IMR-90 (cell line): ENCODE results near the gene XRN2. TPM values are rescaled to one million over a fixed set of nuclear protein-coding genes. Genes with fewer than 3 reads are reported as not detected.

ENCODE experiments used
- ATAC-seq: fragments of 200-7000 bp; cut with Tn5 transposase; 2 replicates; pipeline ENCODE4 v1.9.1; 2020; ENCODE audit warnings: low read depth, mild to moderate bottlenecking, moderate library complexity
- BruUV-seq: library from RNA; stranded (reverse); fragments of 400-500 nt; replicated peaks from 2 replicates; lab custom pipeline; 2021; lab: Mats Ljungman, UMichigan
- CTCF ChIA-PET: fragments of 300-600 bp; formaldehyde crosslinking; extraction: SDS; loops from one replicate; lab custom pipeline; 2021; ENCODE audit warnings: antibody characterized with exemption; lab: Yijun Ruan, JAX
- POLR2A ChIA-PET: fragments of 300-600 bp; sonication (Branson Sonifier 250); formaldehyde crosslinking; loops from one replicate; lab custom pipeline; 2022; ENCODE audit warnings: antibody characterized with exemption; ENCODE audit not compliant: unreplicated experiment; lab: Charles Lee
- DNase-seq: peaks from one replicate; pipeline ENCODE4 v3.0.0; 2013
- H2AFZ ChIP-seq: replicated peaks from 2 replicates; pipeline ENCODE3; 2013; ENCODE audit warnings: low read length, mild to moderate bottlenecking; ENCODE audit not compliant: poor library complexity
- H2AK5ac ChIP-seq: 2 replicates; pipeline ENCODE4 v1.6.1; 2013; ENCODE audit warnings: low read depth, low read length, inconsistent platforms
- H2AK9ac ChIP-seq: replicated peaks from 2 replicates; pipeline ENCODE3; 2013; ENCODE audit warnings: mild to moderate bottlenecking, low read depth, low read length, moderate library complexity; ENCODE audit not compliant: poor library complexity
- H2BK120ac ChIP-seq: 2 replicates; pipeline ENCODE4 v1.6.1; 2013; ENCODE audit warnings: low read depth, low read length, inconsistent platforms
- H2BK15ac ChIP-seq: 3 replicates; pipeline ENCODE4 v1.6.1; 2013; ENCODE audit warnings: low read depth, low read length, inconsistent platforms
- H2BK20ac ChIP-seq: 2 replicates; pipeline ENCODE4 v1.6.1; 2013; ENCODE audit warnings: low read depth, mild to moderate bottlenecking, inconsistent platforms, low read length, moderate library complexity
- H2BK5ac ChIP-seq: 2 replicates; pipeline ENCODE4 v1.6.1; 2013; ENCODE audit warnings: mild to moderate bottlenecking, low read depth, low read length, inconsistent platforms; ENCODE audit not compliant: poor library complexity, severe bottlenecking
- H3K14ac ChIP-seq: replicated peaks from 2 replicates; pipeline ENCODE4 v1.6.1; 2013; ENCODE audit warnings: low read depth, low read length, inconsistent platforms
- H3K18ac ChIP-seq: 2 replicates; pipeline ENCODE4 v1.6.1; 2013; ENCODE audit warnings: low read depth, low read length, control low read depth
- H3K23ac ChIP-seq: 2 replicates; pipeline ENCODE4 v1.6.1; 2013; ENCODE audit warnings: low read depth, low read length, inconsistent platforms
- H3K27ac ChIP-seq: 2 replicates; pipeline ENCODE4 v1.5.1; 2013; ENCODE audit warnings: mild to moderate bottlenecking, control low read depth, low read length; ENCODE audit not compliant: insufficient read depth
- H3K27me3 ChIP-seq: 2 replicates; pipeline ENCODE4 v1.6.1; 2013; ENCODE audit warnings: low read length; ENCODE audit not compliant: control insufficient read depth, insufficient read depth
- H3K36me3 ChIP-seq: 2 replicates; pipeline ENCODE4 v1.6.1; 2013; ENCODE audit warnings: low read length, mixed read lengths; ENCODE audit not compliant: control insufficient read depth, insufficient read depth
- H3K4ac ChIP-seq: 2 replicates; pipeline ENCODE4 v1.6.1; 2013; ENCODE audit warnings: low read depth, low read length, inconsistent platforms
- H3K4me1 ChIP-seq: 2 replicates; pipeline ENCODE4 v1.6.1; 2013; ENCODE audit warnings: low read length, mixed read lengths; ENCODE audit not compliant: control insufficient read depth, insufficient read depth
- H3K4me2 ChIP-seq: 2 replicates; pipeline ENCODE4 v1.6.1; 2013; ENCODE audit warnings: low read depth, mild to moderate bottlenecking, control low read depth, low read length, moderate library complexity
- H3K4me3 ChIP-seq: 2 replicates; pipeline ENCODE4 v1.5.1; 2013; ENCODE audit warnings: low read depth, mild to moderate bottlenecking, control low read depth, low read length, moderate library complexity; ENCODE audit not compliant: insufficient read depth
- H3K56ac ChIP-seq: 2 replicates; pipeline ENCODE4 v1.6.1; 2013; ENCODE audit warnings: low read length, inconsistent platforms; ENCODE audit not compliant: insufficient read depth; ENCODE audit errors: extremely low read depth
- H3K79me1 ChIP-seq, 2 experiments: 2 replicates each; pipeline ENCODE4 v1.6.1; 2013; ENCODE audit warnings: low read length in 2 of 2, inconsistent platforms in 1 of 2, low read depth in 1 of 2
- H3K9ac ChIP-seq: 2 replicates; pipeline ENCODE4 v1.6.1; 2013; ENCODE audit warnings: low read depth, low read length, control low read depth
- H3K9me1 ChIP-seq: 2 replicates; pipeline ENCODE4 v1.6.1; 2013; ENCODE audit warnings: low read length, inconsistent platforms; ENCODE audit not compliant: insufficient read depth
- H3K9me3 ChIP-seq: 2 replicates; pipeline ENCODE4 v1.6.1; 2013; ENCODE audit warnings: low read length; ENCODE audit not compliant: control insufficient read depth, insufficient read depth
- H4K20me1 ChIP-seq: 2 replicates; pipeline ENCODE4 v1.6.1; 2013; ENCODE audit warnings: low read length, inconsistent platforms; ENCODE audit not compliant: insufficient read depth
- H4K5ac ChIP-seq: 2 replicates; pipeline ENCODE4 v1.6.1; 2013; ENCODE audit warnings: mild to moderate bottlenecking, low read depth, low read length, control low read depth
- H4K8ac ChIP-seq, 2 experiments: 2 replicates each; pipeline ENCODE4 v1.6.1; 2013; ENCODE audit warnings: low read depth in 2 of 2, low read length in 2 of 2, control low read depth in 1 of 2, inconsistent platforms in 1 of 2
- H4K91ac ChIP-seq: 2 replicates; pipeline ENCODE4 v1.6.1; 2013; ENCODE audit warnings: low read depth, low read length, inconsistent platforms; ENCODE audit not compliant: insufficient read depth
- BHLHE40 ChIP-seq: fragments of 150-350 bp; IDR thresholded peaks from 2 replicates; pipeline ENCODE4 v1.6.1; 2016; ENCODE audit warnings: mild to moderate bottlenecking, low read depth, low read length
- ELK1 ChIP-seq: fragments of 150-350 bp; IDR thresholded peaks from 2 replicates; pipeline ENCODE4 v1.6.1; 2016; ENCODE audit warnings: low read depth, mild to moderate bottlenecking, low read length, moderate library complexity, borderline replicate concordance
- MXI1 ChIP-seq: IDR thresholded peaks from 2 replicates; pipeline ENCODE4 v1.6.1; 2012; ENCODE audit warnings: low read depth, mild to moderate bottlenecking, low read length, moderate library complexity, borderline replicate concordance
- NFE2L2 ChIP-seq: fragments of 150-350 bp; IDR thresholded peaks from 2 replicates; pipeline ENCODE4 v1.6.1; 2016; ENCODE audit warnings: low read depth, mild to moderate bottlenecking, low read length
- RAD21 ChIP-seq: IDR thresholded peaks from 2 replicates; pipeline ENCODE4 v1.6.1; 2012; ENCODE audit warnings: low read length, improper control_type of control experiment
- RCOR1 ChIP-seq: IDR thresholded peaks from 2 replicates; pipeline ENCODE4 v1.6.1; 2012; ENCODE audit warnings: mild to moderate bottlenecking, low read length, improper control_type of control experiment; ENCODE audit not compliant: insufficient replicate concordance
- WGBS, 2 experiments: methylation state at CpG; one replicate each; pipeline versions ENCODE4 v1.1.5 to v1.1.7; 2013; ENCODE audit warnings: missing lambda C conversion rate in 2 of 2; ENCODE audit not compliant: insufficient read length in 1 of 2; ENCODE audit errors: extremely low coverage in 2 of 2; 5-methylcytosine and 5-hydroxymethylcytosine counted together
- dilution Hi-C: fragments of 300-500 bp; cut with HindIII; formaldehyde crosslinking; loops from one replicate; pipeline ENCODE4 v1.14.3; 2018; ENCODE audit warnings: low sequenced_read_pairs; ENCODE audit not compliant: unreplicated experiment
- in situ Hi-C: fragments of 300-500 bp; cut with MboI; formaldehyde crosslinking; loops from 3 replicates; pipeline ENCODE4 v1.14.3; 2019; ENCODE audit warnings: low sequenced_read_pairs, inconsistent platforms, mixed read lengths
- intact Hi-C: fragments of 100-400 bp; cut with micrococcal nuclease; formaldehyde crosslinking; loops from 2 replicates; pipeline ENCODE4 v1.10.0; 2022
- polyA plus RNA-seq, 3 experiments: library from polyadenylated mRNA; depleted of rRNA; stranded (reverse); fragments of >200 nt; gene quantifications; 2 replicates each; pipeline ENCODE4 v1.2.3, GENCODE V29; 2012; ENCODE audit warnings: low replicate concordance in 1 of 3
- total RNA-seq: library from RNA; depleted of rRNA; stranded (reverse); fragments of >200 nt; gene quantifications from 2 replicates; pipeline ENCODE4 v1.2.3, GENCODE V29; 2012
- TF ChIP-seq, protein P1 (sequence below): conservative IDR thresholded peaks from 2 replicates; pipeline ENCODE4 v1.5.1; 2012; ENCODE audit warnings: mild to moderate bottlenecking, low read depth, low read length, improper control_type of control experiment
- TF ChIP-seq, protein P2 (sequence below): fragments of 150-350 bp; IDR thresholded peaks from 2 replicates; pipeline ENCODE4 v1.6.1; 2017; ENCODE audit warnings: mild to moderate bottlenecking, antibody characterized with exemption, low read length, low read depth

XRN2 gene
- total and polyA plus RNA-seq, 2 of the 4 experiments (the other 2 are of a cell fraction), result 58.1 to 70.8 TPM

DNA sequence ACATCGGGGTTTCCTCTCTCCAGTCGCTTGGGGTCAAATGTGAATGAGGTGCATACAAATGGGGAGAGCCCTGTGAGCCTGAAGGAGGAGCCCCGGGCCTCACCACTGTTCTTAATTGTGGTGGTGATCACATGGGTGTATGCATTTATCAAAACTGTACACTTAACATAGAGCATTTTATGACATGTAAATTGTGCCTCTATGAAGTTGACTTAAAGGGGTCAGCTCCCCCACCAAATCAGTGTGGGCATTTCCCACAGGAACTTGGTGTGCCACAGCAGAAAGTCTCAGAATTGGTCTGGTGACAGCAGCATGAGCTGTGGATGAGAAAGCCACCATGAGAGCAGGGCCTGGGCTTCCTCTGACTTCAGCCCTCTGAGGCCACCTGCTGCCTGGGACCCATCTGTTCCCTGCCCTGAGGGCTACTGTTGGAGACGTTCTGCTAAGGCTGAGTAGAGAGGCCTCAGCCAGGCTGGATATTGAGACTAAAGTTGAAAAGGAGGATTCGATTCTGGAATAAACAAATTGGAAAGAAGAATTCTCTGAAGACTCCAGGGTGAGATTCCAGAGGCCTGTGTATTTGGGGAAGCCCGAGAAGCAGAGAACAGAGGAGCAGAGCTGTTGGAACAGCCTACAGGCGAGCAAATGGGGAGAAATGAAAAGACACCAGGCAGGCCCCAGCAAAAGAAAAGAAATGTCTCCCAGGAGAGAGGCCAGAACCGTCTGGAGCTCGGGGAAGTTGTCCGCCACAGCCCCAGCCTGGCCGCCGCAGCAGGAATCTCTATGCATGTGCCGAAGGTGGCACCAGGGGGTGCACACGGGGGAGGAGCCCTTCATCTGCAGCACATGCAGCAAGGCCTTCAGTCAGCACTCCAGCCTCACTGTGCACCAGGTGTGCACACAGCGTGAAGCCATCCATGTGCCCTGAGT is 37.6 kb upstream of the XRN2 start:
- WGBS, 2 experiments, result 77% methylated on average over 8 of the region's 15 CpGs; no CpG with 5 or more reads in 1 of the 2 experiments
- peaks cover 2% of the 10 kb centered on the region; the same call in 1 of the 2 replicates for H3K9me3 ChIP-seq
- H4K8ac ChIP-seq, result no peak overlapping the region
- no peak overlapping the region for H2AK9ac ChIP-seq
- CTCF ChIA-PET, result no interaction called here
- H3K4me3 ChIP-seq, result no peak overlapping the region
- in situ Hi-C loops (no loop called here), intact Hi-C loops (no loop called here), dilution Hi-C loops (no loop called here)
- no peak overlapping the region for H3K4ac ChIP-seq
- no peak overlapping the region for H2AFZ ChIP-seq
- DNase-seq, result no peak
- no peak overlapping the region for H4K5ac ChIP-seq
- no peak overlapping the region for H2AK5ac ChIP-seq
- H3K56ac ChIP-seq, result no peak overlapping the region
- no peak overlapping the region for H4K91ac ChIP-seq
- no peaks in the 10 kb centered on the region for H3K36me3 ChIP-seq
- no TSS peak for BruUV-seq
- H2BK120ac ChIP-seq, result no peak overlapping the region
- POLR2A ChIA-PET, result no interaction called here
- no peak overlapping the region for H3K27ac ChIP-seq
- no peaks in the 10 kb centered on the region for H3K9me1 ChIP-seq
- TF ChIP-seq, protein P1, sequence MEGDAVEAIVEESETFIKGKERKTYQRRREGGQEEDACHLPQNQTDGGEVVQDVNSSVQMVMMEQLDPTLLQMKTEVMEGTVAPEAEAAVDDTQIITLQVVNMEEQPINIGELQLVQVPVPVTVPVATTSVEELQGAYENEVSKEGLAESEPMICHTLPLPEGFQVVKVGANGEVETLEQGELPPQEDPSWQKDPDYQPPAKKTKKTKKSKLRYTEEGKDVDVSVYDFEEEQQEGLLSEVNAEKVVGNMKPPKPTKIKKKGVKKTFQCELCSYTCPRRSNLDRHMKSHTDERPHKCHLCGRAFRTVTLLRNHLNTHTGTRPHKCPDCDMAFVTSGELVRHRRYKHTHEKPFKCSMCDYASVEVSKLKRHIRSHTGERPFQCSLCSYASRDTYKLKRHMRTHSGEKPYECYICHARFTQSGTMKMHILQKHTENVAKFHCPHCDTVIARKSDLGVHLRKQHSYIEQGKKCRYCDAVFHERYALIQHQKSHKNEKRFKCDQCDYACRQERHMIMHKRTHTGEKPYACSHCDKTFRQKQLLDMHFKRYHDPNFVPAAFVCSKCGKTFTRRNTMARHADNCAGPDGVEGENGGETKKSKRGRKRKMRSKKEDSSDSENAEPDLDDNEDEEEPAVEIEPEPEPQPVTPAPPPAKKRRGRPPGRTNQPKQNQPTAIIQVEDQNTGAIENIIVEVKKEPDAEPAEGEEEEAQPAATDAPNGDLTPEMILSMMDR, result no peak
- TF ChIP-seq BHLHE40, result no peak
- TF ChIP-seq MXI1, result no peak
- TF ChIP-seq RAD21, result no peak
- TF ChIP-seq RCOR1, result no peak
- no peak for TF ChIP-seq NFE2L2
- TF ChIP-seq, protein P2, sequence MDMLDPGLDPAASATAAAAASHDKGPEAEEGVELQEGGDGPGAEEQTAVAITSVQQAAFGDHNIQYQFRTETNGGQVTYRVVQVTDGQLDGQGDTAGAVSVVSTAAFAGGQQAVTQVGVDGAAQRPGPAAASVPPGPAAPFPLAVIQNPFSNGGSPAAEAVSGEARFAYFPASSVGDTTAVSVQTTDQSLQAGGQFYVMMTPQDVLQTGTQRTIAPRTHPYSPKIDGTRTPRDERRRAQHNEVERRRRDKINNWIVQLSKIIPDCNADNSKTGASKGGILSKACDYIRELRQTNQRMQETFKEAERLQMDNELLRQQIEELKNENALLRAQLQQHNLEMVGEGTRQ, result no peak
- no peak for TF ChIP-seq ELK1
- H4K20me1 ChIP-seq, result no peaks in the 10 kb centered on the region
- no peak overlapping the region for H3K4me2 ChIP-seq
- no peak overlapping the region for H3K23ac ChIP-seq
- H3K9ac ChIP-seq, result no peak overlapping the region
- no peak overlapping the region for H3K14ac ChIP-seq
- no peaks in the 10 kb centered on the region for H3K79me1 ChIP-seq
- no peak overlapping the region for H2BK15ac ChIP-seq
- no peak overlapping the region for H3K18ac ChIP-seq
- H2BK20ac ChIP-seq, result no peak overlapping the region
- no peaks in the 10 kb centered on the region for H3K4me1 ChIP-seq
- no peak for ATAC-seq
- H3K27me3 ChIP-seq, result peaks cover 13% of the 10 kb centered on the region
- H2BK5ac ChIP-seq, result no peak overlapping the region
